Liver (tissue), 9 donors: ENCODE data around the gene ZNF556. TPM values are rescaled to one million over a fixed set of nuclear protein-coding genes. Genes with fewer than 3 reads are reported as not detected.

Experiments used
- DNase-seq: peaks from one replicate; pipeline ENCODE4 v3.0.0-alpha.2; 2017; ENCODE audit warnings: low spot score
- H3K27ac ChIP-seq, 2 donors: one replicate each; pipeline ENCODE4 v1.7.0; 2013; ENCODE audit warnings: inconsistent platforms in 2 of 2, low read length in 2 of 2, control low read depth in 1 of 2, low read depth in 1 of 2, mild to moderate bottlenecking in 1 of 2
- H3K27me3 ChIP-seq, 4 donors: one replicate each; pipeline versions ENCODE4 v1.6.1 to v1.7.0; 2013; ENCODE audit warnings: low read length in 3 of 4, inconsistent platforms in 1 of 4, mild to moderate bottlenecking in 1 of 4, moderate library complexity in 1 of 4; ENCODE audit not compliant: control insufficient read depth in 4 of 4, insufficient read depth in 4 of 4
- H3K36me3 ChIP-seq, 4 donors: one replicate each; pipeline versions ENCODE4 v1.6.1 to v1.7.0; 2013; ENCODE audit warnings: low read length in 3 of 4, mild to moderate bottlenecking in 3 of 4, low read depth in 1 of 4, moderate library complexity in 1 of 4; ENCODE audit not compliant: control insufficient read depth in 4 of 4, insufficient read depth in 3 of 4
- H3K4me1 ChIP-seq, 4 donors: one replicate each; pipeline versions ENCODE4 v1.6.1 to v1.7.0; 2013; ENCODE audit warnings: low read length in 3 of 4, mild to moderate bottlenecking in 3 of 4, moderate library complexity in 1 of 4; ENCODE audit not compliant: control insufficient read depth in 4 of 4, insufficient read depth in 4 of 4
- H3K4me3 ChIP-seq, 3 donors: one replicate each; pipeline versions ENCODE4 v1.6.1 to v1.7.0; 2013; ENCODE audit warnings: low read length in 3 of 3, control low read depth in 1 of 3, low read depth in 1 of 3, mild to moderate bottlenecking in 1 of 3
- H3K9ac ChIP-seq, 2 donors: one replicate each; pipeline ENCODE4 v1.7.0; 2013; ENCODE audit warnings: low read length in 2 of 2, mild to moderate bottlenecking in 2 of 2, moderate library complexity in 2 of 2, control low read depth in 1 of 2, low read depth in 1 of 2
- H3K9me3 ChIP-seq, 4 donors: one replicate each; pipeline versions ENCODE4 v1.6.1 to v1.7.0; 2013; ENCODE audit warnings: low read length in 3 of 4; ENCODE audit not compliant: control insufficient read depth in 4 of 4
- CTCF ChIP-seq: fragments of 150-350 bp; IDR thresholded peaks from 2 replicates; pipeline ENCODE4 v1.5.1; 2017; ENCODE audit warnings: improper control_type of control experiment, low read depth, low read length; ENCODE audit not compliant: missing input control
- EGR1 ChIP-seq, 2 donors: IDR thresholded peaks; 2 replicates each; pipeline ENCODE4 v1.6.1; 2016 to 2018; ENCODE audit warnings: antibody characterized with exemption in 2 of 2, low read depth in 2 of 2
- FOXA1 ChIP-seq: IDR thresholded peaks from 2 replicates; pipeline ENCODE4 v1.6.1; 2016; ENCODE audit warnings: antibody characterized with exemption
- FOXA2 ChIP-seq: IDR thresholded peaks from 2 replicates; pipeline ENCODE4 v1.6.1; 2016; ENCODE audit warnings: antibody characterized with exemption
- GABPA ChIP-seq, 2 donors: IDR thresholded peaks in 1 of 2; conservative IDR thresholded peaks in 1 of 2; 2 replicates each; pipeline ENCODE4 v1.6.1; 2016; ENCODE audit warnings: antibody characterized with exemption in 2 of 2, mild to moderate bottlenecking in 1 of 2, moderate library complexity in 1 of 2
- HNF4A ChIP-seq, 2 donors: conservative IDR thresholded peaks; 2 replicates each; pipeline ENCODE4 v1.6.1; 2016; ENCODE audit warnings: antibody characterized with exemption in 2 of 2, mild to moderate bottlenecking in 2 of 2
- HNF4G ChIP-seq: IDR thresholded peaks from 2 replicates; pipeline ENCODE4 v1.6.1; 2016; ENCODE audit warnings: antibody characterized with exemption
- JUND ChIP-seq, 2 donors: IDR thresholded peaks; 2 replicates each; pipeline ENCODE4 v1.6.1; 2016; ENCODE audit warnings: antibody characterized with exemption in 2 of 2
- MAX ChIP-seq: IDR thresholded peaks from 2 replicates; pipeline ENCODE4 v1.6.1; 2016; ENCODE audit warnings: antibody characterized with exemption
- NR2F2 ChIP-seq: IDR thresholded peaks from 2 replicates; pipeline ENCODE4 v1.6.1; 2016; ENCODE audit warnings: antibody characterized with exemption
- RAD21 ChIP-seq, 2 donors: IDR thresholded peaks; 2 replicates each; pipeline ENCODE4 v1.6.1; 2016; ENCODE audit warnings: antibody characterized with exemption in 2 of 2, mild to moderate bottlenecking in 2 of 2
- REST ChIP-seq: IDR thresholded peaks from 2 replicates; pipeline ENCODE4 v1.6.1; 2016; ENCODE audit warnings: antibody characterized with exemption, mild to moderate bottlenecking
- RXRA ChIP-seq, 2 donors: IDR thresholded peaks; 2 replicates each; pipeline ENCODE4 v1.6.1; 2017 to 2018; ENCODE audit warnings: antibody characterized with exemption in 2 of 2, mild to moderate bottlenecking in 1 of 2
- SP1 ChIP-seq: IDR thresholded peaks from 2 replicates; pipeline ENCODE4 v1.6.1; 2018; ENCODE audit warnings: antibody characterized with exemption, mild to moderate bottlenecking
- TAF1 ChIP-seq: conservative IDR thresholded peaks from 2 replicates; pipeline ENCODE4 v1.6.1; 2016; ENCODE audit warnings: antibody characterized with exemption, mild to moderate bottlenecking
- YY1 ChIP-seq: IDR thresholded peaks from 2 replicates; pipeline ENCODE4 v1.6.1; 2016; ENCODE audit warnings: antibody characterized with exemption, mild to moderate bottlenecking
- WGBS: extraction: QIAGEN DNeasy Blood & Tissue Kit; methylation state at CpG from one replicate; pipeline ENCODE4 v1.1.7; 2013; 5-methylcytosine and 5-hydroxymethylcytosine counted together
- polyA plus RNA-seq, 2 donors: library from polyadenylated mRNA; stranded (reverse) in 1 of 2; unstranded in 1 of 2; fragments of 200-250 nt in 1 of 2; fragments of >200 nt in 1 of 2; fragmentation: Nextera tagmentation in 1 of 2; extraction: Ambion mirVana in 1 of 2; gene quantifications; one replicate each; pipeline versions ENCODE4 v1.2.1 to v1.2.3, GENCODE V29; 2013 to 2015
- total RNA-seq, 2 donors: library from RNA; depleted of rRNA; stranded (reverse); fragments of >200 nt; gene quantifications; one replicate each; pipeline ENCODE4 v1.2.3, GENCODE V29; 2014
- TF ChIP-seq, protein P1 (sequence below): IDR thresholded peaks from 2 replicates; pipeline ENCODE4 v1.6.1; 2016; ENCODE audit warnings: antibody characterized with exemption
- TF ChIP-seq, protein P2 (sequence below): IDR thresholded peaks from 2 replicates; pipeline ENCODE4 v1.6.1; 2016; ENCODE audit warnings: antibody characterized with exemption
- donor health status: healthy.
- donor health status: healthy.
- donor health status: healthy.
- donor health status: healthy.
- donor health status: healthy.

ZNF556 gene
- total and polyA plus RNA-seq, 4 donors: 0.08 TPM; not detected in 3

- Histone ChIP-seq H3K27ac (no peak overlapping the region), H3K9me3 (peaks cover 0 to 5% (median under 1%) of the 10 kb centered on the region in 4 donors), H3K4me1 (no peaks in the 10 kb centered on the region), H3K27me3 (no peaks in the 10 kb centered on the region), H3K36me3 (no peaks in the 10 kb centered on the region), H3K9ac (no peak overlapping the region), H3K4me3 (no peak overlapping the region)
- DNase-seq: no peak
- WGBS: 78% methylated on average over 8 of the region's 8 CpGs
- TF ChIP-seq EGR1 (IDR thresholded peaks at IDR 0.05; ENCODE audit: low read depth in 2 of 2) (no peak), SP1 (no peak), NR2F2 (no peak), TAF1 (no peak), HNF4A (conservative IDR thresholded peaks at IDR 0.05) (no peak), HNF4G (no peak), MAX (no peak), CTCF (no peak), RAD21 (IDR thresholded peaks at IDR 0.05) (no peak), JUND (IDR thresholded peaks at IDR 0.05) (no peak), FOXA1 (no peak), RXRA (IDR thresholded peaks at IDR 0.05) (no peak)
- TF ChIP-seq, protein P1, sequence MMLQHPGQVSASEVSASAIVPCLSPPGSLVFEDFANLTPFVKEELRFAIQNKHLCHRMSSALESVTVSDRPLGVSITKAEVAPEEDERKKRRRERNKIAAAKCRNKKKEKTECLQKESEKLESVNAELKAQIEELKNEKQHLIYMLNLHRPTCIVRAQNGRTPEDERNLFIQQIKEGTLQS: no peak
- TF ChIP-seq, protein P2, sequence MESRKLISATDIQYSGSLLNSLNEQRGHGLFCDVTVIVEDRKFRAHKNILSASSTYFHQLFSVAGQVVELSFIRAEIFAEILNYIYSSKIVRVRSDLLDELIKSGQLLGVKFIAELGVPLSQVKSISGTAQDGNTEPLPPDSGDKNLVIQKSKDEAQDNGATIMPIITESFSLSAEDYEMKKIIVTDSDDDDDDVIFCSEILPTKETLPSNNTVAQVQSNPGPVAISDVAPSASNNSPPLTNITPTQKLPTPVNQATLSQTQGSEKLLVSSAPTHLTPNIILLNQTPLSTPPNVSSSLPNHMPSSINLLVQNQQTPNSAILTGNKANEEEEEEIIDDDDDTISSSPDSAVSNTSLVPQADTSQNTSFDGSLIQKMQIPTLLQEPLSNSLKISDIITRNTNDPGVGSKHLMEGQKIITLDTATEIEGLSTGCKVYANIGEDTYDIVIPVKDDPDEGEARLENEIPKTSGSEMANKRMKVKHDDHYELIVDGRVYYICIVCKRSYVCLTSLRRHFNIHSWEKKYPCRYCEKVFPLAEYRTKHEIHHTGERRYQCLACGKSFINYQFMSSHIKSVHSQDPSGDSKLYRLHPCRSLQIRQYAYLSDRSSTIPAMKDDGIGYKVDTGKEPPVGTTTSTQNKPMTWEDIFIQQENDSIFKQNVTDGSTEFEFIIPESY: no peak
These were observed 575 bp upstream of the ZNF556 start for GRCh38 chr19:2866495-2867024.

GRCh38 chr19:2869618-2870017, 2.5 kb downstream of the ZNF556 start:
- peaks cover 0 to 2% (median 0%) of the 10 kb centered on the region in 4 donors for H3K9me3 ChIP-seq
- no peak overlapping the region for H3K27ac ChIP-seq
- no peak for DNase-seq
- H3K36me3 ChIP-seq: no peaks in the 10 kb centered on the region
- 86% methylated on average over 10 of the region's 10 CpGs for WGBS
- no peak overlapping the region for H3K9ac ChIP-seq
- no peaks in the 10 kb centered on the region for H3K27me3 ChIP-seq
- H3K4me1 ChIP-seq: no peaks in the 10 kb centered on the region
- H3K4me3 ChIP-seq: no peak overlapping the region
- no peak for TF ChIP-seq HNF4G
- no peak for TF ChIP-seq EGR1 (IDR thresholded peaks at IDR 0.05; ENCODE audit: low read depth in 2 of 2)
- no peak for TF ChIP-seq MAX
- TF ChIP-seq FOXA2: no peak
- no peak for TF ChIP-seq FOXA1
- TF ChIP-seq NR2F2: no peak
- no peak for TF ChIP-seq RAD21 (IDR thresholded peaks at IDR 0.05)
- TF ChIP-seq SP1: no peak
- TF ChIP-seq CTCF: no peak
- no peak for TF ChIP-seq JUND (IDR thresholded peaks at IDR 0.05)
- no peak for TF ChIP-seq GABPA (IDR thresholded peaks at IDR 0.05 in 1 of 2, conservative IDR thresholded peaks at IDR 0.05 in 1 of 2)
- TF ChIP-seq REST: no peak
- TF ChIP-seq, protein P2: no peak
- TF ChIP-seq HNF4A (conservative IDR thresholded peaks at IDR 0.05): no peak
- TF ChIP-seq YY1: no peak
- no peak for TF ChIP-seq RXRA (IDR thresholded peaks at IDR 0.05)
- no peak for TF ChIP-seq TAF1
